ENCODE data around the gene UNC5C.

Gene UNC5C

DNA sequence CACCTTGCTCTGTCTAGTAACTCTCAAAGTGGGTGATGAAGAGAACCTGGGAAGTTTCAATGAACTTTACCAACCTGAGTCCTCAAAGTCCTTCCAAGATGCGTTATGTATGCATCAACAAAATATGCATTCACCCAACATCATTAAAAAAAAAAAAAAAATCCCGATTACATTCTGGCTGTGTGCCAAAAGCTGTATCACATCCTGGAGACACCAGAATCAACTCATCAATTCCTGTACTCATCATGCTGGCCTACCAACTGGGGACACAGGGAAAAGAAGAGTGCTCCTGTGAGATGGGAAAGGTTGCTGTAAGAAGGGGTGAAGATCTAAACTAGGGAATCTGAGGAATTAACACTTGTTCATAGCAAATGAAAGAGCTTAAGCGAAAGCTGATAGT, 16.5 kb downstream of the UNC5C start:
- TF ChIP-seq, protein P1, sequence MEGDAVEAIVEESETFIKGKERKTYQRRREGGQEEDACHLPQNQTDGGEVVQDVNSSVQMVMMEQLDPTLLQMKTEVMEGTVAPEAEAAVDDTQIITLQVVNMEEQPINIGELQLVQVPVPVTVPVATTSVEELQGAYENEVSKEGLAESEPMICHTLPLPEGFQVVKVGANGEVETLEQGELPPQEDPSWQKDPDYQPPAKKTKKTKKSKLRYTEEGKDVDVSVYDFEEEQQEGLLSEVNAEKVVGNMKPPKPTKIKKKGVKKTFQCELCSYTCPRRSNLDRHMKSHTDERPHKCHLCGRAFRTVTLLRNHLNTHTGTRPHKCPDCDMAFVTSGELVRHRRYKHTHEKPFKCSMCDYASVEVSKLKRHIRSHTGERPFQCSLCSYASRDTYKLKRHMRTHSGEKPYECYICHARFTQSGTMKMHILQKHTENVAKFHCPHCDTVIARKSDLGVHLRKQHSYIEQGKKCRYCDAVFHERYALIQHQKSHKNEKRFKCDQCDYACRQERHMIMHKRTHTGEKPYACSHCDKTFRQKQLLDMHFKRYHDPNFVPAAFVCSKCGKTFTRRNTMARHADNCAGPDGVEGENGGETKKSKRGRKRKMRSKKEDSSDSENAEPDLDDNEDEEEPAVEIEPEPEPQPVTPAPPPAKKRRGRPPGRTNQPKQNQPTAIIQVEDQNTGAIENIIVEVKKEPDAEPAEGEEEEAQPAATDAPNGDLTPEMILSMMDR (IDR thresholded peaks at IDR 0.05; ENCODE audit: borderline replicate concordance, insufficient read depth, low read depth, low read length), result no peak
- H3K4me3 ChIP-seq (ENCODE audit: low read depth, low read length), result no peak overlapping the region

DNA sequence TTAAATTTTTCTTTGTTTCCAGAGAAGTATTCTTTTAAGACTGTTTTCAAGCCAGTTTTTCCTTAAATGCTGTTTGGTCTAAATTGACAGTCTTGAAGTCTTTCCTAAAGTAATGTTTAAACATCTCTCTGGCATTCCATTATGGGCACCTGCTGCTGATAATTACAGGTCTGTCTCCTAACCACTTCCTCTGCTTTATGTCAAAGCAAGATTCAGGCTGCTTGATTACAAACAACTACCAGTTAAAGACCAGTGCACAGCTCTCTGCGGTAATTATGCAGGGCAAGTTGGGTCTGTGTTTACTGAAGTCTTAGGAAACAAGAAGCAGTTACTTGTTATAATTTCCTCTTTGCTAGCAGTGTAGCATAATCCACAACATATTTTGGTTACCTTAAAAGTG, 17.6 kb downstream of the UNC5C start:
- H3K4me3 ChIP-seq (ENCODE audit: low read depth, low read length), result no peak overlapping the region
- TF ChIP-seq, protein P1 (IDR thresholded peaks at IDR 0.05; ENCODE audit: borderline replicate concordance, insufficient read depth, low read depth, low read length), result no peak

DNA sequence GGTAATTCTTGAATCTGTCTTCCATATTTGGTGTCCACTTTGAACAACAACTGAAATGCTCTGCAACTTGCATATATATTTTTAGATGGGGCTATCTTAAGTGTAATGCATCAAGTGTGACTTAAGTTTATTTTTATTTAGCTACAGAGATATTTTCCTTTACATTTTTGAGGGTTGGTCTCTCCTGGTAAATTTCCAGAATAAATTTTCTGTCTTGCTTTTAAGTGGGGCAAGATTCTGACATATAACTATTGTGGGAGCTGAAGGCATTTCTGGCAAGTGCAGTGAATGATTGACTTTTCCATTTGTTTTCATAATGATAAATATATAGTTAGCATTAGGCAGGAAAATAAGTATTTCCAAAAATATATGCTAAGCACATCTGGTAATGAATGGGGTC, 18.8 kb downstream of the UNC5C start:
- TF ChIP-seq, protein P1 (IDR thresholded peaks at IDR 0.05; ENCODE audit: borderline replicate concordance, insufficient read depth, low read depth, low read length), result no peak
- no peak overlapping the region for H3K4me3 ChIP-seq (ENCODE audit: low read depth, low read length)

DNA sequence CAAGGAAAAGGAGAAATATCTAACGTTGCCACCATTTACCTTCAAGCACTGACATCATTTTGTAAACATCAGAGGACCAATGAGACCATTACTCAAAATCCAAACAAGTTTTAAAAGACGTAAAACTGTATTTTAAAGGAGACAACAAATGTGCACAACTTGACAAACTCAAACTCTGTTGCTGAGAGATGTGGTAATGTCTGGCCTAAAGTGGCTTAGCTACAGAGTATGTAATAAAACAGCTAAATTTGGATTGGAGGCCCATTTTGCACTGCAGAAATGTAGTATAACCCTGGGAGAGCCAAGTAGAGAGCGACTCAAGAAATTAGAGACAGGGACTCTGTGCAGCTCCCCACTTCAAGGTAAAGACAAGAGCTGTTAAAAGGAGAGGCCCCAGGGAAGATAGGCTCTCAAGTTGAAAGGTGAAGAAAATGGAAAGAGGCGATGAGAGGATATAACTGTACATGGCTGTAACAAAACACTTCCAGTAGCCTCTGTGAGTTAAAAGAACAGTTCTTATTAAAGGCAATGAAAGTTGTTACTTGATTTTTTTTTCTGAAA, 20.3 kb downstream of the UNC5C start:
- H3K4me3 ChIP-seq (ENCODE audit: low read depth, low read length), result no peak overlapping the region
- TF ChIP-seq, protein P1 (IDR thresholded peaks at IDR 0.05; ENCODE audit: borderline replicate concordance, insufficient read depth, low read depth, low read length), result no peak

DNA sequence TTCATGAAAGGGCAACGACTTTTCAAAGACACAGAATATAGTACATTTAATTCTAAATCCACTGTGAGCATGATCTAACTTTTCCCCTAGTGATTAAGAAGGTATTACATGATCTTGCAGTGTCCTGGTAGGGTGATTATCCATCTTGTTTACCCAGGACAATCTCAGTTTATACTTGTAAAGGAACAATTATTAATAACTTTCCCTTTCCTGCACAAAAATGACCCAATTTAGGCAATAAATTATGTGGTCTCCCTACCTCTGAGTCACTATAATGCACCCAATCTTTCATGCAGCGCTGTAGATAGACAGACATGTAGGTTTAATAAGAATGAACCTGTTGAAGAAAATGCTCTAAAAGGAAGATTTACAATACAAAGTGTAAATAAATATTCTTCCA, 22.7 kb downstream of the UNC5C start:
- H3K4me3 ChIP-seq (ENCODE audit: low read depth, low read length), result no peak overlapping the region
- TF ChIP-seq, protein P1 (IDR thresholded peaks at IDR 0.05; ENCODE audit: borderline replicate concordance, insufficient read depth, low read depth, low read length), result no peak

DNA sequence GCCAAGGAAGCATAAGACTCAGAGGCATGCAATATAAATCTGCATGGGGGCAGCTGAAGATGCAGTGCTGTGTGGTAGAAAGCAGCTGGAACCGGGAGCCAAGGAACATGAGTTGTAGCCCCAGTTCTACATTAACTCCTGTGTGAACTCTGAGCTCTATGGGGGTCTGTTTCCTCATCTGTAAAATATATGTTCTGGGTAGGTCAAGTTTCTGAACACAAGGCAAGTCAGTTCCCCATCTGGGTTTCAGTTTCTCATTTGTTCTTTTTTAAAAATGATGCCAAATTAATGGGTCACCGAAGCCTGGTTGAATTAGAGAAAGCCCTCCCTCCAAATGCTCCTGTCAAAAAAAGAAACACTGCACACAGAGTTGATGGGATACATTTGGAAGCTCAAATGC, 24.0 kb downstream of the UNC5C start:
- TF ChIP-seq, protein P1 (IDR thresholded peaks at IDR 0.05; ENCODE audit: borderline replicate concordance, insufficient read depth, low read depth, low read length), result no peak
- no peak overlapping the region for H3K4me3 ChIP-seq (ENCODE audit: low read depth, low read length)

DNA sequence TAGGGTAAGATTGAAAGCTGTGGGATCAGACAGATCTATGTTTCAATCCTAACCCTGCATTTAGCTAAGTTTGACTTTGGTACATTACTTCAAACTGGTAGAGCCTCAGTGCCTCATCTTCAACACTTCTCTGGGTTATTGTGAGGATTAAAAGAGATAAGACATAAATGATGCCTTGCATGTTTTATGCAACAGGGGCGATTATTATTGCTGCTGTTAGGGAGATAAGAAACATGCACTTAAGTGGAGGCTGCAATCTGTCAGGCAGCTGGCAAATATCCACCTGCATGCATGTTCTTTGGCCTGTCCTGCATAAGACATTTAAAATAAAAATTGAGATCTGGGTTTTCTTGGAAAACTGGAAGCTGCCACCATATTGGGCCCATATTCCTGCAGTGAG, 24.6 kb downstream of the UNC5C start:
- H3K4me3 ChIP-seq (ENCODE audit: low read depth, low read length), result no peak overlapping the region
- TF ChIP-seq, protein P1 (IDR thresholded peaks at IDR 0.05; ENCODE audit: borderline replicate concordance, insufficient read depth, low read depth, low read length), result no peak
